Neutrophil (primary cell): ENCODE measurements around the gene SMCR8.

Source experiments
- H3K27ac ChIP-seq: fragments of 200-600 bp; sonication (generic); 2 replicates; pipeline ENCODE4 v1.5.1; 2016; ENCODE audit warnings: mild to moderate bottlenecking, moderate library complexity
- H3K27me3 ChIP-seq: fragments of 200-600 bp; sonication (generic); 2 replicates; pipeline ENCODE4 v1.6.0; 2016; ENCODE audit warnings: mild to moderate bottlenecking
- H3K36me3 ChIP-seq: fragments of 200-600 bp; sonication (generic); 2 replicates; pipeline ENCODE4 v1.5.1; 2017
- H3K4me1 ChIP-seq, 2 experiments: fragments of 200-600 bp in 1 of 2; sonication (generic) in 1 of 2; 1 replicate in 1 of 2; 2 replicates in 1 of 2; pipeline versions ENCODE4 v1.5.1 to v1.6.1; 2013 to 2016; ENCODE audit warnings: low read depth in 1 of 2, low read length in 1 of 2, mild to moderate bottlenecking in 1 of 2, moderate library complexity in 1 of 2; ENCODE audit not compliant: control insufficient read depth in 1 of 2, insufficient read depth in 1 of 2
- H3K4me3 ChIP-seq, 2 experiments: fragments of 200-600 bp in 1 of 2; sonication (generic) in 1 of 2; 1 replicate in 1 of 2; 2 replicates in 1 of 2; pipeline ENCODE4 v1.5.1; 2013 to 2016; ENCODE audit warnings: low read depth in 1 of 2, low read length in 1 of 2, mild to moderate bottlenecking in 1 of 2, moderate library complexity in 1 of 2
- H3K9me3 ChIP-seq: fragments of 200-600 bp; sonication (generic); 2 replicates; pipeline ENCODE4 v1.5.1; 2016
- TF ChIP-seq, protein P1 (sequence below): fragments of 200-600 bp; sonication (generic); IDR thresholded peaks from 2 replicates; pipeline ENCODE4 v1.5.1; 2016; ENCODE audit warnings: antibody characterized with exemption

Gene SMCR8

DNA sequence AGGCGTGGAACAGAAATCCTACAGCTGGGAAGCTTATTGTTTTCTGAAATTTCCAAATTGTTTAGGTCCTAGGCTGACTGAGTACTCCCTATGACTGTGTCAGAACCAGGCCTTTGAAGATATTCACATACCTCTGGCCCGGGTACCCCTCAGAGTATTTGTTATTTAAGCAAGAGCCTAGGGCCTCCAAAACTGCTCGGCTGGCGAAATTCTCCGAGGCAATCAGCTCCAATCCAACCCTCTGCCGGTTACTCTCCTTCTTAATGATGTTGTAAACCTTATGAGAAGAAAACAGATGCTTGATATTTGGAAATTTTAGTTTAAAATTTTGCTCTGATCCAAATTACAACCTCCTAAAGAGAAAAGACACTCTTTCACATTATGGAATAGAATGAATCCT, 38.4 kb downstream of the SMCR8 start:
- Histone ChIP-seq H3K27me3 (no peaks in the 10 kb centered on the region), H3K27ac (no peak overlapping the region), H3K36me3 (peaks cover 20% of the 10 kb centered on the region), H3K4me1 (peaks cover 8 to 10% of the 10 kb centered on the region in 2 experiments), H3K4me3 (no peak overlapping the region), H3K9me3 (no peaks in the 10 kb centered on the region)
- TF ChIP-seq, protein P1, sequence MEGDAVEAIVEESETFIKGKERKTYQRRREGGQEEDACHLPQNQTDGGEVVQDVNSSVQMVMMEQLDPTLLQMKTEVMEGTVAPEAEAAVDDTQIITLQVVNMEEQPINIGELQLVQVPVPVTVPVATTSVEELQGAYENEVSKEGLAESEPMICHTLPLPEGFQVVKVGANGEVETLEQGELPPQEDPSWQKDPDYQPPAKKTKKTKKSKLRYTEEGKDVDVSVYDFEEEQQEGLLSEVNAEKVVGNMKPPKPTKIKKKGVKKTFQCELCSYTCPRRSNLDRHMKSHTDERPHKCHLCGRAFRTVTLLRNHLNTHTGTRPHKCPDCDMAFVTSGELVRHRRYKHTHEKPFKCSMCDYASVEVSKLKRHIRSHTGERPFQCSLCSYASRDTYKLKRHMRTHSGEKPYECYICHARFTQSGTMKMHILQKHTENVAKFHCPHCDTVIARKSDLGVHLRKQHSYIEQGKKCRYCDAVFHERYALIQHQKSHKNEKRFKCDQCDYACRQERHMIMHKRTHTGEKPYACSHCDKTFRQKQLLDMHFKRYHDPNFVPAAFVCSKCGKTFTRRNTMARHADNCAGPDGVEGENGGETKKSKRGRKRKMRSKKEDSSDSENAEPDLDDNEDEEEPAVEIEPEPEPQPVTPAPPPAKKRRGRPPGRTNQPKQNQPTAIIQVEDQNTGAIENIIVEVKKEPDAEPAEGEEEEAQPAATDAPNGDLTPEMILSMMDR: no peak

DNA sequence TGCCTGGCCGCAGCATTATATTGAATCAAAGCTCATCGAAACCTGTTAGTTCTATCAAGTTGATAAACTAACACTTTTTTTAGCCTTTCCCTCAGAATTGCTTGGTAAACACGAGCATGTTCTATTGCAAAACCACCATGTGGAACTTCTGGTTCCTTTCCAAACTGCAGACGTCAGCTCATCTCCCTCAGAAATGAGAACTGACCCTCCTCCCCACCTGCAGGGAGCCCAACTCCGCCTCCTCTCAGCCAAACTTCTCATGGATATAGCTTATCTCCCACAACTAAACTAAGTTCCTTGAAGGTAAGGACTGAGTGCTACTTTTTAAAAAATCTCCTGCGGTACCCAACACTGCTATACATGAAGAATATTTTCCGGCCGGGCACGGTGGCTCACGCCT, 41.5 kb downstream of the SMCR8 start:
- H3K36me3 ChIP-seq: peaks cover 15% of the 10 kb centered on the region
- H3K4me1 ChIP-seq: peaks cover 8 to 10% of the 10 kb centered on the region in 2 experiments
- peak overlapping the region; percentile 81 for H3K27ac ChIP-seq
- TF ChIP-seq, protein P1: no peak
- H3K4me3 ChIP-seq: no peak overlapping the region
- no peaks in the 10 kb centered on the region for H3K27me3 ChIP-seq
- no peaks in the 10 kb centered on the region for H3K9me3 ChIP-seq

DNA sequence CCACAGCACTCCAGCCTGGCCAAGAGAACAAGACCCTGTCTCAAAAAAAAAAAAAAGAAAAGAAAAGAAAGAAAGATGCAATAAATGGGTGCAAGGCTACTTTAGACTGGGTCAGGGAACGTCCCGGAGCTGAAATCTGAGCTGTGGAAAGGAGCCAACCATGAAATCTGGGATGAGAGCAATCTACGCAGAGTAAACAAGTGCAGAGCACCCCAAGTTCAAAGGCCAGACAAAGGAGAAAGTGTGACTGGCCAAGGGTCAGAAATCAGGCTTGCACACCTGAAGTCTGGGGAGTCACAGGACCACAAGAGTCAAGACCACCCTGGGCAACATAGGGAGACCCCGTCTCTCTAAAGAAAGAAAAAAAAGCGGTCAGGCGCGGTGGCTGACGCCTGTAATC, 45.4 kb downstream of the SMCR8 start:
- Histone ChIP-seq H3K27me3 (no peaks in the 10 kb centered on the region), H3K27ac (no peak overlapping the region), H3K36me3 (no peaks in the 10 kb centered on the region), H3K4me3 (no peak overlapping the region), H3K4me1 (peaks cover 20 to 26% of the 10 kb centered on the region in 2 experiments), H3K9me3 (no peaks in the 10 kb centered on the region)
- TF ChIP-seq, protein P1: no peak

- H3K4me3 ChIP-seq: peak overlapping the region in 1 of 2 experiments; percentile 80
- no peaks in the 10 kb centered on the region for H3K27me3 ChIP-seq
- no peak overlapping the region for H3K27ac ChIP-seq
- peaks cover 11 to 18% of the 10 kb centered on the region in 2 experiments for H3K4me1 ChIP-seq
- TF ChIP-seq, protein P1: no peak
- H3K36me3 ChIP-seq: no peaks in the 10 kb centered on the region
- H3K9me3 ChIP-seq: no peaks in the 10 kb centered on the region
Measured at GRCh38 chr17:18361837-18362697, 47.0 kb downstream of the SMCR8 start.

- Histone ChIP-seq H3K36me3 (no peaks in the 10 kb centered on the region), H3K27me3 (no peaks in the 10 kb centered on the region), H3K9me3 (no peaks in the 10 kb centered on the region), H3K4me3 (peak overlapping the region; percentile 64 to 80), H3K27ac (peak overlapping the region; percentile 42), H3K4me1 (peaks cover 10 to 18% of the 10 kb centered on the region in 2 experiments)
- TF ChIP-seq, protein P1: no peak
Measured at GRCh38 chr17:18362698-18363100, 47.6 kb downstream of the SMCR8 start.
